GM11168 (cell line): Measurements from ENCODE around the gene SORCS2.

Experiments used
- in situ Hi-C: fragments of 300-500 bp; cut with MboI; formaldehyde crosslinking; loops from one replicate; pipeline ENCODE4 v1.12.0; 2022; ENCODE audit warnings: low sequenced_read_pairs; ENCODE audit not compliant: unreplicated experiment

SORCS2 gene

DNA sequence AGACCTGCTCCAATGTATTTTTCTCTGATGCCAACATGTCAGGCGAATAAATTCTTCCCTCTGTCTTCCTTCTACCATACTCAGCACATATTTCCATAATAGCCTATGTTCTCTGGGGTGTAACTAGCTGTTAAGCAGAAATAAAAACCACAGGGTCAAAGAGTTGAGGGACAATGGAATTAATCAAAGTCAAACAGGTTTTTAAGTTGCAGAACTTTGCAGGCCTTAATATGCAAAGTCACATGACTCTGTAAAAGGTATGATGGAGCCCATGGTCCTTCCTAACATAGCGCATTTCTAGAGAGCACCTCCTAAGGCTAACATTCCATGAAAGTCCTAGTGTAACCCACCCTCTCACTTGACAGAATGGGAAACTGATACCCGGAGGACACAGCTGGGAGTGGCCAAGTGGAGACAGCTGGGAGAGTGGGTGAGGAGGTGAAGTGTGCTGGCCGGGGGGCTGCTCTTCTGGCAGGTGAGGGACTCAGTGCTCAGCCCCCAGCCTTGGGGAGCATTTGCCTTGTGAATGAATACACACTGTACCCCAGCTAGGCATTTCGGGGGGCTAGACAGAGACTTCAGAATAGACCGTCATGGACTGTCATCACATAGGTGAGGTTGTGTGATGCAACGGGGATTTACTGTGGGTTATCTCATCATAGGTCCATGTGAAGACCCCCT lies 8.4 kb upstream of the SORCS2 start:
- in situ Hi-C loops: no loop called here

DNA sequence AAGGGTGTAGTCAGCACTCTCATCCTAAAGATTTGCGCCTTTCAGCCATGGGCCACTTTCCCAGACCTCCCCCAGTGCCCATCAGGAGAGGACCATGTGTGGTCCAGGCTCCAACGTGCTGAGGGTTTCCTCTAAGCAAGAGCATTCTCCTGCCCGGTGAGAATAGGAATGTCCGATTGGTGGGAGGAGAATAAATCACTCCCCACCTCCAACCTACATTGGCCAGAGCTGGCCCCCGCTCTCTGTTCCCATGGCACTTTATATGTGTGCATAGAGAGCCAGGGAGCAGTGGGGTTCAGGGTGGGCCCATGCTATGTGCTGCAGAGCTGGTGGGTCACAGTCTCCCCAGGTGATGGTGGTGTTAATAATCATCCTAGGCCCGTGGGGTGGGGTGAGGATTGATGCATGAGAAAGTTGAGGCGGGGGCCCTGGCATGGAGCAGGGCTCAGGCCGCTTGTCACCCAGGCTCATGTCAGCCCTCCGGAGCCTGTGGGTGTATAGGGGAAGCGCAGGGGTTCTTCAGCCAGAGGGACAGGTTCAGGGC lies 6.8 kb upstream of the SORCS2 start:
- in situ Hi-C loops: no loop called here

DNA sequence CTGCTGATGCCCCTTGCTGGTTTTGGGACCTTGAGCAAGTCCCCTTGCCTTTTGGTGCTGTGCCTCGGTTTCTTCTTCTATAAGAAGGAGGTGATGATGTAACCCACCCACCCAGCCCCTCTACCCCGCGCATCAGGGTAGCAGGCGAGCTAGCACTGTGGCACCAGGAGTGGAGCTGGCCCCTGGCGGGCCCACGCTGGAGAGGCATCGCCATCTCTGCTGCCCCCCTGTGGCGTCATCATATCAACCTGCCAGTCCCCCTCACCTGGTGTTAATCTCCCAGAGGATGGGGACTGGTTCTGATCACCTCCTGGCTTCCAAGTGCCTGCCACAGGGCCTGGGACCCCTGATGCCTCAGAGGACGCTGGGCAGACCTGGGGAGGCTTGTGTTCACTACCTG lies 6.3 kb upstream of the SORCS2 start:
- in situ Hi-C loops: no loop called here

DNA sequence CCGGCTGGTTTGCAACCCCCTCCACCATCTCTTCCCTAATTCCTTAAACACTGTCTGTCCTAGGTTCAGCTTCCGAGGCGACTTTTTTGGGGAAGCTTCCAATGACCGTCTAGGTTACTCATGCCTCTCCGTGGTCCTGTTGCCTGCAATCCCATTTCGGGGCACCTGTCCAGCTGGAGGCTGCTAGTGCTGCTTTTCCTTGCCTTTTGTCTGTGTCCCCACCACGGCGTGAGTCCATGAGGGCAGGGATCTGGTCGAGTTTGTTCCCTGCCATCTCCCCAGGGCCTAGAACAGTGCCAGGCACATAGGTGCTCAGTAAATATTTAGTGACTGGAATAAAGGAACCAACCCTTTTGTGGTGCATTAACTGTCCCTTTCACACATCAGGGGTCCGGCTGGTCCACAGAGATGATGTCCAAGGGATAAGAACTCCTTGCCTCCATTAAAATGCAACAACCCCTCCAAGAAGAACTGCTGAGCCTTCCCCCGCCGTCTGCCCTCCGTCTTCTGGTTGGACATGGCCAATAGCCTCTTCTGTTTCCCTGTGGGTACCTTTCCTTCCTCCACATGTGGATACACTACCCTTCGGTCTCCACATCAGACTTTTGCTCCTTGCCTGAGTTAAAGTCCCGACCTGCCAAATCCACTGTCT lies 5.7 kb upstream of the SORCS2 start:
- in situ Hi-C loops: no loop called here

DNA sequence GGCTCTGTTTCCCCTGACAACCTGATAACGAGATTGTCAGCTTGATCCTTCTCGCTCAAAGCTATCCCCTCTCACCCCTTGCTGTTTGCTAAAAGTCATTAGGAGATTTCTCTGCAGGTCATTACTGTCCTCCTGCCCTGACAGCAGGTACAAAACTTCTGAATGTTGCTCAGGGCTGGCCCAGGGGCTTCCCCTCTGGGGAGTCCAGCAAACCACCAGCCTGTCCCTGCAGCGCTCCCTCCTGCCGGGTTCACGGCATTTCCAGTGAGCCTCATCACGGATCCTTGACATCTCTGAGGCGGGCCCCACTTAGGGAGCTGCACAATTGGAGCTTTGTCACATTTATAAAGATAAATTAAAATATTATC lies 5.2 kb upstream of the SORCS2 start:
- in situ Hi-C loops: no loop called here

DNA sequence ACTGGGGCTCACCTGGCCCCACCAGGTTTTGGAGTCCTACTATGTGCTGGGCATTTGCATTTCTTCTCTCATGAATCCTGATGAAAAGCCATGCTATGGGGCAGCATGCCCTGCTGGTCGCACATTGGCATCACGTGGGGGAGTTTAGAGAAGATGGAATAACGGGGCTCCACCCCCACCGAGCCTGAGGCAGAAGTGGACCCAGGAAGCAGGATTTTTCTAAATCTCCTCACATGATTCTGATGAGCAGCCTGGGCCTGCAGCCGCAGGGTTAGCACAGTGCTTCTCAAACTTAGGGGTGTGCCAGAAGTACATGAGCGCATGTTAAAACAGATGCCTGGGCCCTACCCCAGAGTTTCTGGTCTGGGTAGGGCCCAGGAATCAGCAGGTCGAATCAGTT lies 4.6 kb upstream of the SORCS2 start:
- in situ Hi-C loops: no loop called here

DNA sequence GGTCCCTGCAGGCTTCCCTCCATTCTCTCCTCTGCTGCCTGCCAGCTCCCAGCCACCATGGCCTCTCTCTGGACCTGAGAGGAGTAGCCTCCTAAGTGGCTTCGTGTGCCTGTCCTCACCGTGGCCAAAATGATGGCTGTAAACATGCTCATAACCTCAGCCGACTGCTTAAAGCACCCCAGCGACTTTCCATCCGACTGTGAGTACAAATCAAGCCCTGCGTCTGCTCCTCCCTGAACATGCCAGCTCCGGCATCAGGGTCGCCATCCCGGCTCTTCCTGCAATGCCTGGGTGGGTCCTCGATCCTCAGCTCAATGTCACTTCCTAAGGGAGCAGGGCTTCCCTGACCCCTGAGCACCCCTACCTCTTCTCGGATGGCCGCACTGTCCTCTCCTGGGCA lies 3.3 kb upstream of the SORCS2 start:
- in situ Hi-C loops: no loop called here

DNA sequence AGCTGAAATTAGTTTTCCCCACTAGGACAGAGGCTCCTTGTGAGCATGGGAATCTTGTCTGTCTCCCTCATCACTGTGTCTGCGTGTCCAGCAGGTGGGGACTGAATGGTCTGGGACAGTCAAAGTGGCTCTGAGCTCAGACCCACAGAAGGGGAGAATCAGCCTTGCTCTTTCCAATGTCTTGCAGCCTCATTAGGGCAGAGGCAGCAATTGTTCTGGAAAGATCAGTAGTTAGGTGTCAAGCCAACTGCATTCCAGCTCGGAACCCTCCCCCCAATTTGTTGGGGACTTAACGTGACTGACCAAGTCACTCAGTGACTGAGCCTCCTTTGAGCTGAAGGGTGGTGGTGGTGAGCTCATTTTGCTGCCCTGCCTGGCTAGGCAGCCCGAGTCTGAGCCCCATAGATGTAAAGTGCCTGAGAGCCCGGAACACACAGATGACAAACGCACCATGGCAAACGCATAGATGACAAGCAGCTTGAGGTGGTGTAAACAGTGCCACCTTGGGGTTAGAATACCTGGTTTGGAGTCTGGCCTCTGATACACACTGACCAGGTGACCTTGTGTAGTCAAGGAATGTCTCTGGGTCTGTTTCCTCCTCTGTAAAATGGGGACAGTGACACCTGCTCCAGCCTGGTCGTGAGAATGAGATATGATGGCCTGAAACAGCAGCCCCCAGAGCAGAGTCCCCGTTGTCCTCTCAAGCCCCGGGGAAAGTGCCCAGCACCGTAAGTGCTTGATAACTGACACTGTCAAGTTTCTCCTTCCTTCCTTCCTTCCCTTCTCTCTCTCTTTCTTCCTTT lies 2.7 kb upstream of the SORCS2 start:
- in situ Hi-C loops: no loop called here

DNA sequence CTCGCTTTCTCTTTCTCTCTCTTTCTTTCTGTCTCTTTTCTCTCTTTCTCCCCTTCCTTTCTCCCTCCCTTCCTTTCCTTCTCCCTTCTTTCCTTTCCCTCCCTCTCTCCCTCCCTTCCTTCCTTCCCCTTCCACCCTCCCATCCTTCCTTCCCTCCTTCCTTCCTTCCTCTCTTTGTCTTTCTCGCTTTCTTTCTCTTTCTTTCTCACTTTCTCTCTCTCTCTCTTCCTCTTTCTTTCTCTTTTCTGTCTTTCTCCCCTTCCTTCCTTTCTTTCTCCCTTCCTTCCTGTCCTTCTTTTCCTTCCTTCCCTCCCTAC lies 2.1 kb upstream of the SORCS2 start:
- in situ Hi-C loops: no loop called here

DNA sequence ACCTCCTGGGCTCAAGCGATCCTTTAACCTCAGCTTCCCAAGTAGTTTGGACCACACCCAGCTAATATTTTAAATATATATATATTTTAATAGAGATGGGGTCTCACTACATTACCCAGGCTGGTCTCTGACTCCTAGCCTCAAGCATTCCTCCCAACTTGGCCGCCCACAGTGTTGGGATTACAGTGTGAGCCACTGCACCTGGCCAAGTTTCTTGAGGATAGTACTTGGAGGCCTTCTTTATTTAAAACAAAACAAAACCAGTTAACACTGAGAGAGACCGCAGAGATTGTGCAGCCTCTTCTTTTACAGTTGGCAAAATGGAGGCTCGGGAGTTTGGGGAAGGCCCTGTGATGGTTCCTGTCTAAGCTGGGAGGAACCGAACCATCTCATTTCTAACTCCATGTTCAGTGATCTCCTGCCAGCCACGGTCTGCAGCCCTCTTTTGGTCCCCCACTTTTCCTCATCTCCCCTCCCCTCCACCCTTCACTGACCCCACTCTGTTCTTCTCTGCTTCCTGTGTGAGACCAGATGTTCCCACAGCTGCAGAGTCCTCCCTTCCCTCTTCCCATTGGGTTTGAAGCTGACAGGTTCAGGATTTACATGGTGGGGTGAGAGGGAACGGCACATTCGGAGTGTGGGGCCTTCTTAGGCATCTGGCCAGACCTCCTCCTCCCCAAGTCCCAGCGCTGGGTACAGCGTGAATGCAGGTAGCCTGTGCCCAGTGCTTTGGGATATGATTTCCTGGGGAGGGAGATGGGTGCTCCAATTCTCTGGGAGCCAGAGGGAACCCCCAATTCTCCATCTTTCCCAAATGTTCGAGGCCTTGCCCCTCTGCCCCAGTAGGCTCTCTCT lies 1.4 kb upstream of the SORCS2 start:
- in situ Hi-C loops: no loop called here

DNA sequence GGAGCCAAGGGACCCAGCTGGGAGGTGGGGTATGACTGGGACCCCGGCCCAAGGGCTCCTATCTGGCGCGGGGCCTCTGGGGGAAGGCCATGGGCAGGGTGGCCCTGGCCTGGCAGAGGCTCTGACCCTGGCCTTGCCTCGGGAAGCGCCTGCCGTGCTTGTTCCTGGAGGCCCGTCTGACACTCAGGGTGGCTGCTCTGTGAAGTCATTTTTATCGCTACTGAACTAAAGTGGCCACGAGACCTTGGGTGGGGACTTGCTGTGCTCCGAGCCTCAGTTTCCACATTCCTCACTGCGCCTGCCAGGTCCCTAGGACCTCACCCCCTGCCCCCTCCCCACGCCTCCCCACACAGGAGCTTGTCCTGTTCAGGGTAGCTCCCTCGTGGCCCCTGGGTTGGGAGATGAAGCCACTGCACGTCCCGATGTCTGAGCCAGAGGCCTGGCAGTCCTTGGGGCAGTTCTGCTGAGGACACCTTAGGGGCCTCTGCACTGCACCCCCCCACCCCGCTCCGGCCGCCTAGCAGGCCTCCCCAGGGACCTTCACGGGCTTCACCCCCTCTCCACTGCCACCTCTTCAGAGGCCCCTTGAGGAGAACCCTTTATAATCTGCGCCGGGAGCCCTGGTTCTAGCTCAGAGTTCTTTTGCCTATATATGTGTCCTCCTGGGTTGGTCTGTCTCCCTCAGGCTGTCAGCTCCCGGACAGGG lies 639 bp upstream of the SORCS2 start:
- in situ Hi-C loops: no loop called here

DNA sequence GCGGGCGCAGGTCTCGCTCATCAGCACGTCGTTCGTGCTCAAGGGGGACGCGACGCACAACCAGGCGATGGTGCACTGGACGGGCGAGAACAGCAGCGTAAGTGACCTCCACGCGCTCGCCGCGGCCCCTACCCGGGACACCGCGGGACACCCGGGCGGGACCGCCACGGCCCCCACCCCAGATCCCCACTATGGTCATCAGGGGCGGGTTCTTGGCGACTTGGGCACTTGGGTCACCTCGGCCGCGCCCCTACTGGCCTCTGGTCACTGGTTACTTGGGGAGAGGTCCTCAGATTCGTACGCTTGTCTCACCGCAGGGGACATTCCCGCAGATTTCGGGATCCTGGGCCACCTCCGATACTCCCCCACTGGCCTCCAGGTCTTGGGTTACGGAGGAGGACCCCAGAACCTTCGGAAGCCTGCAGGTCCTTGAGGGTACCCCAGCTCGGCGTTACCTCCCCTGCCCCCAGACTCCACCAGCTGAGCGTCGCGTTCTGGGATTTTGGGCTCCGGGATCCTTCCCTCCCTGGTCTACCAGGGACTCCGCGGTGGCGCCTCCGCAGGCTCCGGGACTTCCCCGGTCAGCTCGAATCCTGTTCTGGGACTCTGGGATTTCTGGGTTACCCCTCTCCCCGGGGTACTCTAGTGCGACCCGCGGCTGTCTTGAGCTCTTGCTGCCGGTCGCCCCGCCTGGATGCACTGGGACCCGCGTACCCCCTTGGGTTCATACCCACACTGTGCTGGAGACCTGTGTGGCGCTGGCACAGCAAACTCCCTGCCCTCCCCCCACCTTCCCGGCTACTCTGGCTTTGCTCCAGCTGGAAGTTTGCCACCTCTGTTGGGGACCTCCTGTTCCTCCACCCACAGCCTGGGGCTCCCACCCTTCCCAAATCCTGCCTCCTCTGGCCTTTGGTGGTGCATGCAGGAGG lies 956 bp downstream of the SORCS2 start:
- in situ Hi-C loops: no loop called here

DNA sequence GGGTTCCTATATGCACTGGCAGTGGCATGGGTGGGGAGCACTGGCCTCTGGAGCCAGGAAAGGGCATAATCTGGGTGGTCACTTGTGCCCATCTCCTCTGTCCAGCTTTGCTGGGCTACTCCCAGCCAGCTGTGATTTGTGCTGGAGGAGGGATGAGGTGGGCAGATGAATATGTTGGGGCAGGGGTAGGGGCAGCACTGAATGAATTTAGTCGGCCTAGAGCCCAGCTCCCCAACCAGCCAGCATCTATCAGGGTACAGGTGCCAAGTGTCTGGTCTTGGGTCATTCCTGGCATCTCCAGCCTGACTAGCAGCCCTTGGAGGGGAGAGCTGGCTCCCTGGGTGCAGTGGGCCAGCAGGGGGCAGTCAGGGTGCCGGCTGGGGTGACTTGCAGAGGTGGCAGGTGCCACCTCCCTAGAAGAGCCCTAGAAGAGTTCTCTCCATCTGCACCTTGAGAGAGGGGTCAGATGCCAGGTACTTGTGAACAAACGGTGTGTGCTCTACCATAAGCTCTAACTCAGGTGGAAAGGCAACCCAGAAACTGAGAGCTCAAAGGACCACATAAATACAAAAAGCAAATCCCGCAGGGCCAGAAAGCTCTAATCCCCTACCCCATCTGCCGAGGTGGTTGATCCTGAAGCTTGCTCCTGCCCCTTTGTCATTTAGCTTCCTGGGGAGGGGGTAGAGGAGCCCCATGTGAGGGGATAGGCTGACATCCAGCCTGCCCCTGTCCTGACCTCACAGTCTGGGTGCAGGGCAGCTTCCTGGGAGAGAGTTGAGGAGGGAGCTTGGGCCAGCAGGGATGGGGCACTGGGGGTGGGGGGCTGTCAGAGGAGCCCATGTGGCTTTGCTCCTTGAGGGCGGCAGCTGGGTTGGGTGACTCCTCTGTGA lies 2.2 kb downstream of the SORCS2 start:
- in situ Hi-C loops: no loop called here

DNA sequence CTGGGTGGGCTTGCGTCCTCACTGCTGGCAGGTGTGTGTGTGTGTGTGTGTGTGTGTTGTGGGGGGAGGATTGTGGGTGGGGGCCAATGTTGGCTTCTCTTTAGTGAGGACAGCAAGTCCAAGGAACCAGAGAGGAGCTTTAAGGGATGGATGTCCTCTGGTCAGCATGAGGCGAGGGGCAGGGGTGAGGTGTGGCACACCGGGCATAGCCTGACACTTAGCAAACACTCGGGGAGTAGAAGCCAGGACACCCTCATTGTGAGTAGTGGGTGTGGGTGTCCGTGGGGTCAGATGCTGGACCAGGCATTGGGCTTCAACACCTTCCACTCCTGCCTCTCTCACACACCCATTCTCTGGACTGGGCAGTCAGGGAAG lies 2.8 kb downstream of the SORCS2 start:
- in situ Hi-C loops: no loop called here

DNA sequence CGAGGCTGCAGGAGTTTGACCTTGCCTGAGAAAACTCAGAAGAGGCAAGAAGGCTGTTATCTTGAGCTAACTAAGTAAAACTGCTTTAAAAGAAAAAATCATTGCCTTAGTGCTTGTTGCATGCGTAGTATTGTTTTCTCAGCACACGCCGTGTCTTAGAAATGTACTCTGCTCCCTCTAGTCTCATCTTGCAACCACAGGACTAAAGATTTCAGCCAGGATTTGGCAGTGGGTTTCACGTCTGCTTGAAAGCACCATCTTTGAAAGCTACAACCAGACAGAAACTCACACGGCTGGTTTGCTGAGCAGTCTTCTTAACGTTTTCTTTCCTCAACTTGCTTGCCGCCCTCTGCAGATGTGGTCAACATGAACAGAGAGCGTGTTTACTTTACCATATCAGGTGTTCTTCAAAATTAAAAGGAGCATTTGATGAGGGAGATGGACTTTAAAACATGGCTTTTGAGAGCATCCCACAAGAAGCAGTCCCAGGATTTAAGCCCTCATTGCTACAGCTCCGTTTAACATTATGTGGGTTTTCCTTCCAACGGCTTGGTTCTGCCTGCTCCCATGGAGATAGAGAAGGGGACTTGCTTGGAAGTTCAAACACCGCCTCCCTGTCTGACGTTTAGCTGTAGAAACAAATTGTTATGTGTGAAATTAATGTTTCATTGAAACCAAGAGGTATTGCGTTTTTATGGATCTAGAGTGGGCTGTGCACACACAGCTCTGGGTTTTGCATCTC lies 3.4 kb downstream of the SORCS2 start:
- in situ Hi-C loops: no loop called here

DNA sequence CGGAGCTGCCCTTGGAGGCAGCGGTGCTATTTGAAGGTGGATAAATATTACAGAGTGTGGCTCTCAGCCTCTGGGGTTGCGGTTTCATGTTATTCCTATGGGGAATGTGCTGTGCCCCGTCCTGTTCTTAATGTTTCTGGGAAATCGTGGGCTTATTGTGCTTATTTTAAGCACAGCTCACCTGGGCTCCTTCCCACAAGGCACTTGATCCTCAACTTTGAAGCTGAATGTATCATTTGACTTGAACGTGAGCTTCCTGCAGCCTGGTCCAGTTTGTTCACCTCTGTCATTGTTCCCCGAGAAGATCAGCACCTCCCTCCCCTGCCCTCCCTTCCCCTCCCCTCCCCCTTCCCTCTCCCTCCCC lies 3.9 kb downstream of the SORCS2 start:
- in situ Hi-C loops: no loop called here

DNA sequence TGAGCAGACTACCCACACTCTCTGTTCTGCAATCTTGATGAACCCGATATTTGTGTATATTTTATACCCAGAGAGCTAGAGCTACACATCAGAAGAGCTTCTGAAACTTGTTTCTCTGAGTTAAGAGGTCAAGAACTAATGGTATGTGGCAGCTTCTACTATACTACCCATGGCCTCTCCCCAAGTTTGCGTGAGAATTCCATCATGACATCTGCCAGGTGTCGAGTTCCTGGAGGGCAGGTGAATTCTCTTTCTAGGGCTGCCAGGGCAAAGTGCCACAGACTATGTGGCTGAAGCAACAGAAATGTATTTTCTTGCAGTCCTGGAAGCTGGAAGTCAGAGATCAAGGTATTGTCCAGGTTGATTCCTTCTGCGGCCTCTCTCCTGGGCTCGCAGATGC lies 4.4 kb downstream of the SORCS2 start:
- in situ Hi-C loops: no loop called here
